HCT116 (cell line): Measurements from ENCODE around the gene CD8B2.
"Not testable (repeated sequence)": the region's sequence is repeated elsewhere in the genome, so short reads cannot be mapped to it uniquely, and the experiment has no call there.

Experiments
- EZH2 ChIP-seq: fragments of 200-600 bp; sonication (generic); IDR thresholded peaks from 2 replicates; pipeline ENCODE4 v1.6.1; 2017; ENCODE audit warnings: antibody characterized with exemption, mixed run types
- POLR2A ChIP-seq: IDR thresholded peaks from 2 replicates; pipeline ENCODE4 v1.7.0; 2011; ENCODE audit warnings: borderline replicate concordance; ENCODE audit not compliant: insufficient read depth, insufficient read length; ENCODE audit errors: extremely low read depth
- REST ChIP-seq: IDR thresholded peaks from 2 replicates; pipeline ENCODE4 v1.6.1; 2012; ENCODE audit warnings: low read depth
- ZBTB33 ChIP-seq: IDR thresholded peaks from 2 replicates; pipeline ENCODE4 v1.6.1; 2011; ENCODE audit warnings: mild to moderate bottlenecking, low read length, moderate library complexity; ENCODE audit not compliant: insufficient replicate concordance; ENCODE audit errors: extremely low read depth
- ZFX ChIP-seq: fragments of 450-650 bp; IDR thresholded peaks from 2 replicates; pipeline ENCODE4 v1.6.1; 2017

- TF ChIP-seq REST, ZFX, ZBTB33, EZH2, POLR2A: not testable (repeated sequence)
Observed at GRCh38 chr2:106513391-106513790, 26.2 kb downstream of the CD8B2 start.
